Loucy (cell line): ENCODE results near the gene KCNA4.

Experiments used
- CTCF ChIP-seq: fragments of 200-600 bp; sonication (generic); conservative IDR thresholded peaks from 2 replicates; pipeline ENCODE4 v1.5.1; 2014; ENCODE audit warnings: mild to moderate bottlenecking, antibody characterized with exemption, low read length
- EZH2phosphoT487 ChIP-seq: fragments of 200-600 bp; IDR thresholded peaks from 2 replicates; pipeline ENCODE4 v1.6.1; 2018; ENCODE audit warnings: antibody characterized with exemption, mild to moderate bottlenecking, moderate library complexity, borderline replicate concordance

- TF ChIP-seq CTCF (no peak), EZH2phosphoT487 (no peak)
Measured at GRCh38 chr11:30023074-30023473, 6.2 kb upstream of the KCNA4 start.
